PC-3 (cell line): Measurements from ENCODE around the gene USP17L17. TPM values are rescaled to one million over a fixed set of nuclear protein-coding genes. Genes with fewer than 3 reads are reported as not detected.
"Not testable (repeated sequence)": the region's sequence is repeated elsewhere in the genome, so short reads cannot be mapped to it uniquely, and the experiment has no call there.

Experiments
- ATAC-seq: fragments of 200-7000 bp; cut with Tn5 transposase; 2 replicates; pipeline ENCODE4 v1.9.1; 2020; ENCODE audit warnings: mild to moderate bottlenecking, moderate library complexity
- BruUV-seq: library from RNA; stranded (reverse); fragments of 400-500 nt; replicated peaks from 2 replicates; lab custom pipeline; 2021; lab: Mats Ljungman, UMichigan
- CTCF ChIA-PET: fragments of 300-600 bp; sonication (Branson Sonifier 250); formaldehyde crosslinking; loops from one replicate; lab custom pipeline; 2022; ENCODE audit warnings: antibody characterized with exemption; lab: Charles Lee
- POLR2A ChIA-PET: fragments of 300-600 bp; sonication (Branson Sonifier 250); formaldehyde crosslinking; loops from one replicate; lab custom pipeline; 2022; ENCODE audit warnings: antibody characterized with exemption; ENCODE audit not compliant: unreplicated experiment; lab: Charles Lee
- DNase-seq: peaks from one replicate; pipeline ENCODE4 v3.0.0-alpha.2; 2015
- H2AFZ ChIP-seq: fragments of 300-600 bp; sonication (generic); 2 replicates; pipeline ENCODE4 v1.6.0; 2016; ENCODE audit warnings: antibody characterized with exemption, low read length
- H3F3A ChIP-seq: fragments of 300-600 bp; sonication (generic); one replicate; pipeline ENCODE4 v1.6.0; 2017; ENCODE audit warnings: antibody characterized with exemption, low read length, control low read depth, mild to moderate bottlenecking; ENCODE audit not compliant: unreplicated experiment
- H3K27ac ChIP-seq: fragments of 300-600 bp; sonication (generic); 2 replicates; pipeline ENCODE4 v1.5.1; 2016; ENCODE audit warnings: mild to moderate bottlenecking, low read length
- H3K27me3 ChIP-seq: fragments of 300-600 bp; sonication (generic); 2 replicates; pipeline ENCODE4 v1.6.1; 2016; ENCODE audit warnings: low read length, mixed read lengths
- H3K36me3 ChIP-seq: fragments of 300-600 bp; sonication (generic); 2 replicates; pipeline ENCODE4 v1.6.1; 2016; ENCODE audit warnings: low read depth, mixed run types, low read length, mixed read lengths
- H3K4me1 ChIP-seq: fragments of 300-600 bp; sonication (generic); 2 replicates; pipeline ENCODE4 v1.5.1; 2016; ENCODE audit warnings: low read length; ENCODE audit not compliant: insufficient read depth
- H3K4me2 ChIP-seq: fragments of 300-600 bp; sonication (generic); 2 replicates; pipeline ENCODE4 v1.6.0; 2016; ENCODE audit warnings: low read length
- H3K4me3 ChIP-seq: fragments of 300-600 bp; sonication (generic); 2 replicates; pipeline ENCODE4 v1.5.1; 2016; ENCODE audit warnings: mild to moderate bottlenecking, low read length, mixed read lengths
- H3K79me2 ChIP-seq: fragments of 300-600 bp; sonication (generic); 2 replicates; pipeline ENCODE4 v1.6.1; 2017; ENCODE audit warnings: low read length, mixed read lengths
- H3K9ac ChIP-seq: fragments of 300-600 bp; sonication (generic); 2 replicates; pipeline ENCODE4 v1.6.0; 2016; ENCODE audit warnings: mild to moderate bottlenecking, low read length
- H3K9me2 ChIP-seq: fragments of 300-600 bp; sonication (generic); replicated peaks from 2 replicates; pipeline ENCODE4 v1.6.1; 2016; ENCODE audit warnings: mixed run types, low read length, mixed read lengths
- H3K9me3 ChIP-seq: fragments of 300-600 bp; sonication (generic); 2 replicates; pipeline ENCODE4 v1.6.1; 2016; ENCODE audit warnings: low read length, mixed read lengths
- H4K20me1 ChIP-seq: fragments of 300-600 bp; sonication (generic); 2 replicates; pipeline ENCODE4 v1.6.1; 2016; ENCODE audit warnings: low read length, mixed read lengths
- intact Hi-C: fragments of 100-400 bp; cut with micrococcal nuclease; formaldehyde crosslinking; loops from 2 replicates; pipeline ENCODE4 v1.9.0; 2023
- total RNA-seq: library from RNA; depleted of rRNA; stranded (reverse); fragments of >200 nt; gene quantifications from 2 replicates; pipeline ENCODE4 v1.2.3, GENCODE V29; 2014

Gene USP17L17
- total RNA-seq, 1 experiment from 2014 or later, result not detected

DNA sequence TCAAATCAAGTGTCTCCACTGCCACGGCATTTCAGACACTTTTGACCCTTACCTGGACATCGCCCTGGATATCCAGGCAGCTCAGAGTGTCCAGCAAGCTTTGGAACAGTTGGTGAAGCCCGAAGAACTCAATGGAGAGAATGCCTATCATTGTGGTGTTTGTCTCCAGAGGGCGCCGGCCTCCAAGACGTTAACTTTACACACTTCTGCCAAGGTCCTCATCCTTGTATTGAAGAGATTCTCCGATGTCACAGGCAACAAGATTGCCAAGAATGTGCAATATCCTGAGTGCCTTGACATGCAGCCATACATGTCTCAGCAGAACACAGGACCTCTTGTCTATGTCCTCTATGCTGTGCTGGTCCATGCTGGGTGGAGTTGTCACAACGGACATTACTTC lies 13.4 kb upstream of the USP17L17 start:
- H3K79me2 ChIP-seq, H3K36me3 ChIP-seq, H3K27ac ChIP-seq, H3K4me2 ChIP-seq, POLR2A ChIA-PET, BruUV-seq, H3K4me3 ChIP-seq, H3K9me3 ChIP-seq, H3K9ac ChIP-seq, H4K20me1 ChIP-seq, H3F3A ChIP-seq, H2AFZ ChIP-seq, ATAC-seq, H3K9me2 ChIP-seq, H3K27me3 ChIP-seq, H3K4me1 ChIP-seq, DNase-seq, CTCF ChIA-PET, intact Hi-C loops: not testable (repeated sequence)

DNA sequence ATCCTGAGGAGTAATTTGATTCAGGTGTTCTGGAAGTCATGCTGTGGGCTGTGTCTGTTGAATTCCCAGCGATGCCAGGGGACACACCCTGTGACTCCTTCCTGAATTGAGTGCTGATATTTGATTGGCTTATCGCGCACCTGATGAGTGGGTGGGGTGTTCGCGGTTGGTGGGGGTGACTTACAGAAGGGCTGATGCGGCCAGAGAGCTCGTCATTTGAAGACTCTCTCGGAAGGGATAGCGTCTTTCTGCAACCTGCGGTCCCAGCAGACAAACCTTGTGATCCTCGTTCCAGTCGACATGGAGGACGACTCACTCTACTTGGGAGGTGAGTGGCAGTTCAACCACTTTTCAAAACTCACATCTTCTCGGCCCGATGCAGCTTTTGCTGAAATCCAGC lies 9.6 kb upstream of the USP17L17 start, which contains the start of gene USP17L15:
USP17L15 (plus strand) TSS at position 301 of the 400 bp plus-strand sequence; CDS start at position 301, 0 bp downstream.
- H3K79me2 ChIP-seq, intact Hi-C loops, DNase-seq, BruUV-seq, CTCF ChIA-PET, H2AFZ ChIP-seq, H3K9me3 ChIP-seq, H3K27ac ChIP-seq, H3K9ac ChIP-seq, H3K9me2 ChIP-seq, H3K4me2 ChIP-seq, H3K27me3 ChIP-seq, H3K4me1 ChIP-seq, H3K36me3 ChIP-seq, H3F3A ChIP-seq, ATAC-seq, H3K4me3 ChIP-seq, POLR2A ChIA-PET, H4K20me1 ChIP-seq: not testable (repeated sequence)

DNA sequence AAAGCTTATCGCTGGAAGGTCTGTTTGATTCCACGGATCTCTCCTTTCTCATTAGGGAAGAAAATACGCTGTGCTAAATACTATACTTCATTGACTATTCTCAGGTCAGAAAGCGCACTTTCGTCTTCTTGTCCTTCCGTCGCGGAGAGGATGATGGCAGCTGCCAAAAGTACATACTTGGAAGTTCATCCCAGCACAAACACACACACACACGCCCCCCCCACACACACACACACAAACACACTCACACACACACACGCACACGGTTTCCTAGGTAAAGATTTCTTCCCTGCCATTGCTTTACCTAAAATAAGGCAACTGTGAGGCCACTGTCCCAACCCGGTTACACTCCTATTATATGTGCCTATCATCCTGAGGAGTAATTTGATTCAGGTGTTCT lies 5.2 kb upstream of the USP17L17 start:
- POLR2A ChIA-PET, H3K4me1 ChIP-seq, intact Hi-C loops, H3K9ac ChIP-seq, H3K9me3 ChIP-seq, H2AFZ ChIP-seq, H3K9me2 ChIP-seq, H3F3A ChIP-seq, ATAC-seq, H3K79me2 ChIP-seq, CTCF ChIA-PET, BruUV-seq, H3K36me3 ChIP-seq, H3K4me2 ChIP-seq, H4K20me1 ChIP-seq, H3K27me3 ChIP-seq, H3K4me3 ChIP-seq, DNase-seq, H3K27ac ChIP-seq: not testable (repeated sequence)

DNA sequence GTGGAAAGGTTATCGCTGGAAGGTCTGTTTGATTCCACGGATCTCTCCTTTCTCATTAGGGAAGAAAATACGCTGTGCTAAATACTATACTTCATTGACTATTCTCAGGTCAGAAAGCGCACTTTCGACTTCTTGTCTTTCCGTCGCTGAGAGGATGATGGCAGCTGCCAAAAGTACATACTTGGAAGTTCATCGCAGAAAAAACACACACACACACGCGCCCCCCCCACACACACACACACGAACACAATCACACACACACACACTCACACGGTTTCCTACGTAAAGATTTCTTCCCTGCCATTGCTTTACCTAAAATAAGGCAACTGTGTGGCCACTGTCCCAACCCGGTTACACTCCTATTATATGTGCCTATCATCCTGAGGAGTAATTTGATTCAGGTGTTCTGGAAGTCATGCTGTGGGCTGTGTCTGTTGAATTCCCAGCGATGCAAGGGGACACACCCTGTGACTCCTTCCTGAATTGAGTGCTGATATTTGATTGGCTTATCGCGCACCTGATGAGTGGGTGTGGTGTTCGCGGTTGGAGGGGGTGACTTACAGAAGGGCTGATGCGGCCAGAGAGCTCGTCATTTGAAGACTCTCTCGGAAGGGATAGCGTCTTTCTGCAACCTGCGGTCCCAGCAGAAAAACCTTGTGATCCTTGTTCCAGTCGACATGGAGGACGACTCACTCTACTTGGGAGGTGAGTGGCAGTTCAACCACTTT lies 4.4 kb downstream of the USP17L17 start, which contains the start of gene USP17L18:
USP17L18 (plus strand) TSS at position 678 of the 728 bp plus-strand sequence; CDS start at position 678, 0 bp downstream.
- BruUV-seq, H3K9me2 ChIP-seq, H3K9me3 ChIP-seq, H3K27me3 ChIP-seq, POLR2A ChIA-PET, CTCF ChIA-PET, H3K79me2 ChIP-seq, H3K4me1 ChIP-seq, H3K27ac ChIP-seq, H3K36me3 ChIP-seq, H2AFZ ChIP-seq, ATAC-seq, intact Hi-C loops, H3K4me2 ChIP-seq, H4K20me1 ChIP-seq, H3K9ac ChIP-seq, H3K4me3 ChIP-seq, H3F3A ChIP-seq, DNase-seq: not testable (repeated sequence)

DNA sequence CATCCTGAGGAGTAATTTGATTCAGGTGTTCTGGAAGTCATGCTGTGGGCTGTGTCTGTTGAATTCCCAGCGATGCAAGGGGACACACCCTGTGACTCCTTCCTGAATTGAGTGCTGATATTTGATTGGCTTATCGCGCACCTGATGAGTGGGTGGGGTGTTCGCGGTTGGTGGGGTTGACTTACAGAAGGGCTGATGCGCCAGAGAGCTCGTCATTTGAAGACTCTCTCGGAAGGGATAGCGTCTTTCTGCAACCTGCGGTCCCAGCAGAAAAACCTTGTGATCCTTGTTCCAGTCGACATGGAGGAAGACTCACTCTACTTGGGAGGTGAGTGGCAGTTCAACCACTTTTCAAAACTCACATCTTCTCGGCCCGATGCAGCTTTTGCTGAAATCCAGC lies 9.4 kb downstream of the USP17L17 start, which contains the start of gene USP17L19:
USP17L19 (plus strand) TSS at position 301 of the 400 bp plus-strand sequence; CDS start at position 301, 0 bp downstream.
- H3K9me3 ChIP-seq, ATAC-seq, DNase-seq, BruUV-seq, H3K36me3 ChIP-seq, H3K4me3 ChIP-seq, POLR2A ChIA-PET, H4K20me1 ChIP-seq, intact Hi-C loops, H3K27ac ChIP-seq, H3K9me2 ChIP-seq, H3F3A ChIP-seq, CTCF ChIA-PET, H3K79me2 ChIP-seq, H3K4me1 ChIP-seq, H3K9ac ChIP-seq, H3K4me2 ChIP-seq, H2AFZ ChIP-seq, H3K27me3 ChIP-seq: not testable (repeated sequence)

DNA sequence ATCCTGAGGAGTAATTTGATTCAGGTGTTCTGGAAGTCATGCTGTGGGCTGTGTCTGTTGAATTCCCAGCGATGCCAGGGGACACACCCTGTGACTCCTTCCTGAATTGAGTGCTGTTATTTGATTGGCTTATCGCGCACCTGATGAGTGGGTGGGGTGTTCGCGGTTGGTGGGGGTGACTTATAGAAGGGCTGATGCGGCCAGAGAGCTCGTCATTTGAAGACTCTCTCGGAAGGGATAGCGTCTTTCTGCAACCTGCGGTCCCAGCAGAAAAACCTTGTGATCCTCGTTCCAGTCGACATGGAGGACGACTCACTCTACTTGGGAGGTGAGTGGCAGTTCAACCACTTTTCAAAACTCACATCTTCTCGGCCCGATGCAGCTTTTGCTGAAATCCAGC lies 14.1 kb downstream of the USP17L17 start, which contains the start of gene USP17L20:
USP17L20 (plus strand) TSS at position 301 of the 400 bp plus-strand sequence; CDS start at position 301, 0 bp downstream.
- H3K9me3 ChIP-seq, ATAC-seq, CTCF ChIA-PET, POLR2A ChIA-PET, H3K27me3 ChIP-seq, H3K79me2 ChIP-seq, DNase-seq, H3K9me2 ChIP-seq, intact Hi-C loops, H3F3A ChIP-seq, H3K36me3 ChIP-seq, H3K9ac ChIP-seq, H2AFZ ChIP-seq, H3K4me1 ChIP-seq, H3K4me3 ChIP-seq, H3K4me2 ChIP-seq, H4K20me1 ChIP-seq, H3K27ac ChIP-seq, BruUV-seq: not testable (repeated sequence)
